ENCODE data around the gene EPB42.

DNA sequence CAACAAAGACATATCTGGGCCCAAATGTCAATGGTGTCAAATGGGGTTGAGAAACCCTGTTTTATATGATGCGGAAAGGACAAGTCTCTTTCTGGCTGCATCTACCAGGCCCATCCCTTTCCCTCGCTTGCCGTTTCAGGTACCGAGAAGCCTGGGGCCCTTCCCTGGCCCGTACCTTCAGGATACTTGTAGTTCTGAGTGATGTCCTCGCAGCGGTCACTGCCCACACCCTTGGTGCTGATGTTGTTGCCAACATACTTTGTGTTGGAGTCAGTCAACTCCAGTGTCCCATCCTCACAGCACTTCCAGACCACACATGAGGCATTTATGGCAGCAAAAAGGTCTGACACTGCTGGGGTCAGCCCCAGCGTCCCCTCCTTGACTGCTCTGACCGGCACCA is 13.8 kb downstream of the EPB42 start:
- TF ChIP-seq, protein P1, sequence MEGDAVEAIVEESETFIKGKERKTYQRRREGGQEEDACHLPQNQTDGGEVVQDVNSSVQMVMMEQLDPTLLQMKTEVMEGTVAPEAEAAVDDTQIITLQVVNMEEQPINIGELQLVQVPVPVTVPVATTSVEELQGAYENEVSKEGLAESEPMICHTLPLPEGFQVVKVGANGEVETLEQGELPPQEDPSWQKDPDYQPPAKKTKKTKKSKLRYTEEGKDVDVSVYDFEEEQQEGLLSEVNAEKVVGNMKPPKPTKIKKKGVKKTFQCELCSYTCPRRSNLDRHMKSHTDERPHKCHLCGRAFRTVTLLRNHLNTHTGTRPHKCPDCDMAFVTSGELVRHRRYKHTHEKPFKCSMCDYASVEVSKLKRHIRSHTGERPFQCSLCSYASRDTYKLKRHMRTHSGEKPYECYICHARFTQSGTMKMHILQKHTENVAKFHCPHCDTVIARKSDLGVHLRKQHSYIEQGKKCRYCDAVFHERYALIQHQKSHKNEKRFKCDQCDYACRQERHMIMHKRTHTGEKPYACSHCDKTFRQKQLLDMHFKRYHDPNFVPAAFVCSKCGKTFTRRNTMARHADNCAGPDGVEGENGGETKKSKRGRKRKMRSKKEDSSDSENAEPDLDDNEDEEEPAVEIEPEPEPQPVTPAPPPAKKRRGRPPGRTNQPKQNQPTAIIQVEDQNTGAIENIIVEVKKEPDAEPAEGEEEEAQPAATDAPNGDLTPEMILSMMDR (IDR thresholded peaks at IDR 0.05): no peak
- TF ChIP-seq POLR2A (IDR thresholded peaks at IDR 0.05): no peak
